ENCODE data around the gene NEU2.
"Not testable (repeated sequence)": the region's sequence is repeated elsewhere in the genome, so short reads cannot be mapped to it uniquely, and the experiment has no call there.

Gene NEU2

GRCh38 chr2:233059797-233060500 lies 27.5 kb downstream of the NEU2 start, which contains the start of gene INPP5D:
TSS of gene INPP5D (plus strand) at chr2:233060342. CDS start at chr2:233060479, 137 bp downstream.
- DNase-seq, result peak; percentile 84 to 91

GRCh38 chr2:233060501-233060979 lies 28.1 kb downstream of the NEU2 start:
- no peak for DNase-seq

- peak in 1 of 2 experiments; percentile 37 for DNase-seq
Measured at GRCh38 chr2:233060980-233061590, 28.6 kb downstream of the NEU2 start.

- DNase-seq, result peak; percentile 58 to 69
Measured at GRCh38 chr2:233061591-233062450, 29.3 kb downstream of the NEU2 start.

- DNase-seq, result no peak
Measured at GRCh38 chr2:233062451-233062850, 30.0 kb downstream of the NEU2 start.

GRCh38 chr2:233062946-233063268 lies 30.4 kb downstream of the NEU2 start:
- DNase-seq, result no peak

- peak; percentile 24 to 56 for DNase-seq
Measured at GRCh38 chr2:233063269-233063975, 30.9 kb downstream of the NEU2 start.

GRCh38 chr2:233063976-233064411 lies 31.5 kb downstream of the NEU2 start:
- DNase-seq, result no peak

GRCh38 chr2:233064530-233065199 lies 32.2 kb downstream of the NEU2 start:
- DNase-seq, result no peak

- DNase-seq, result not testable (repeated sequence)
Measured at GRCh38 chr2:233065200-233065589, 32.7 kb downstream of the NEU2 start.

- DNase-seq, result no peak
Measured at GRCh38 chr2:233065954-233066470, 33.5 kb downstream of the NEU2 start.

GRCh38 chr2:233068762-233069418 lies 36.4 kb downstream of the NEU2 start:
- no peak for DNase-seq

GRCh38 chr2:233072838-233073237 lies 40.4 kb downstream of the NEU2 start:
- DNase-seq, result no peak

GRCh38 chr2:233074106-233074505 lies 41.6 kb downstream of the NEU2 start:
- no peak for DNase-seq

- peak; percentile 30 to 33 for DNase-seq
Measured at GRCh38 chr2:233075141-233075965, 42.9 kb downstream of the NEU2 start.

GRCh38 chr2:233075966-233076339 lies 43.5 kb downstream of the NEU2 start:
- DNase-seq, result peak; percentile 49 to 52

GRCh38 chr2:233076749-233077148 lies 44.3 kb downstream of the NEU2 start:
- peak; percentile 23 to 39 for DNase-seq

- no peak for DNase-seq
Measured at GRCh38 chr2:233079473-233079877, 47.0 kb downstream of the NEU2 start.

- DNase-seq, result no peak
Measured at GRCh38 chr2:233079953-233080835, 47.7 kb downstream of the NEU2 start.

Data from AML-193 (cell line).